ENCODE results near the gene CREB3L2. TPM values are rescaled to one million over a fixed set of nuclear protein-coding genes. Genes with fewer than 3 reads are reported as not detected.

CREB3L2 gene
- polyA plus RNA-seq, 1 experiment = 57.8 TPM

DNA sequence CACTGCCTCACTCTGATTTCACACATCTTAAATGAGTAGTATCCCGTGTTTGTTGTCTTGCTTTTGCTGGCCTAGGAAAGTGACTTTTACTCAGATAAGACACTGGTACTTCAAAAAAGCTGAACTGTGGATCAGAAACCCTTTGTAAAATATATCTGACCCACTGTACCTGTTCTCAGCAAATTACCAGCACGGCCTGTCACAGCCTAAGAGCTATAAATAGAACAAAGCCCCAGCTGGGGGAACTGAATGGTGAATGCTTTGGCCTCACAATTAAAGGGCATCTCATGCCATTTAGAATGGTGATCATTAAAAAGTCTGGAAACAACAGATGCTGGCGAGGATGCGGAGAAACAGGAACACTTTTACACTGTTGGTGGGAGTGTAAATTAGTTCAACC is 76.1 kb downstream of the CREB3L2 start:
- Histone ChIP-seq H3K9me3 (ENCODE audit: control insufficient read depth, insufficient read depth, low read length) (no peaks in the 10 kb centered on the region; the same call in 1 of the 2 replicates), H3K4me3 (ENCODE audit: low read depth, low read length) (no peak overlapping the region), H3K27ac (ENCODE audit: low read depth, low read length) (no peak overlapping the region), H3K27me3 (ENCODE audit: control insufficient read depth, insufficient read depth, low read length) (no peaks in the 10 kb centered on the region)
- ChIA-PET CTCF (interaction anchor here (1.5 to 3.0 kb wide), 2 partner anchors 77 to 270 kb away, joined by 5 to 15 read pairs; partner anchors contain the start of gene CREB3L2), POLR2A (no interaction called here)
- no peak for DNase-seq (ENCODE audit: low read depth, low spot score)
- TF ChIP-seq, protein P1, sequence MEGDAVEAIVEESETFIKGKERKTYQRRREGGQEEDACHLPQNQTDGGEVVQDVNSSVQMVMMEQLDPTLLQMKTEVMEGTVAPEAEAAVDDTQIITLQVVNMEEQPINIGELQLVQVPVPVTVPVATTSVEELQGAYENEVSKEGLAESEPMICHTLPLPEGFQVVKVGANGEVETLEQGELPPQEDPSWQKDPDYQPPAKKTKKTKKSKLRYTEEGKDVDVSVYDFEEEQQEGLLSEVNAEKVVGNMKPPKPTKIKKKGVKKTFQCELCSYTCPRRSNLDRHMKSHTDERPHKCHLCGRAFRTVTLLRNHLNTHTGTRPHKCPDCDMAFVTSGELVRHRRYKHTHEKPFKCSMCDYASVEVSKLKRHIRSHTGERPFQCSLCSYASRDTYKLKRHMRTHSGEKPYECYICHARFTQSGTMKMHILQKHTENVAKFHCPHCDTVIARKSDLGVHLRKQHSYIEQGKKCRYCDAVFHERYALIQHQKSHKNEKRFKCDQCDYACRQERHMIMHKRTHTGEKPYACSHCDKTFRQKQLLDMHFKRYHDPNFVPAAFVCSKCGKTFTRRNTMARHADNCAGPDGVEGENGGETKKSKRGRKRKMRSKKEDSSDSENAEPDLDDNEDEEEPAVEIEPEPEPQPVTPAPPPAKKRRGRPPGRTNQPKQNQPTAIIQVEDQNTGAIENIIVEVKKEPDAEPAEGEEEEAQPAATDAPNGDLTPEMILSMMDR (IDR thresholded peaks at IDR 0.05; ENCODE audit: low read depth, low read length) = no peak

DNA sequence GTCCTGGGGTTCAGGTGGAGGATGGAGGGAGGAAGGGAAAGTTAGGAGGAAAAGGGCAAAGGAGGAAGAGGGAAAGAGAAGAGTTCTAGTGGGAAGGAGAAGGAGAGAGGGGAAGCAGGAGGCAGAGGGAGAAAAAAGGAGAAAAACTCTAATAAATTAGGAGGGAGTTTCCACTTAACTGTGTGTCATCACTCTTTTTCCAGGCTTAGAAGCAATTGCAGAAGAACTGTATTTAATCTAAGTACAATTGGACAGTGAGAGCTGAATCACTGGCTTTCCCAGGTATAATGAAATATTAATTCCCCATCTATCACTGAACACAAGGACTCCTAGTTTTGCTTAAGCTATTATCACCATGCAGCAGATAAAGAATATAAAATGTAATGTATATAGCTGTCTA is 76.8 kb downstream of the CREB3L2 start:
- H3K27me3 ChIP-seq (ENCODE audit: control insufficient read depth, insufficient read depth, low read length) = no peaks in the 10 kb centered on the region
- no peak overlapping the region for H3K27ac ChIP-seq (ENCODE audit: low read depth, low read length)
- H3K4me3 ChIP-seq (ENCODE audit: low read depth, low read length) = no peak overlapping the region
- no peaks in the 10 kb centered on the region; the same call in 1 of the 2 replicates for H3K9me3 ChIP-seq (ENCODE audit: control insufficient read depth, insufficient read depth, low read length)
- ChIA-PET CTCF (interaction anchor here (1.5 to 3.0 kb wide), 4 partner anchors 22 to 269 kb away, joined by 5 to 15 read pairs (median 6); partner anchors contain the start of gene CREB3L2), POLR2A (no interaction called here)
- DNase-seq (ENCODE audit: low read depth, low spot score) = no peak
- TF ChIP-seq, protein P1 (IDR thresholded peaks at IDR 0.05; ENCODE audit: low read depth, low read length) = no peak

DNA sequence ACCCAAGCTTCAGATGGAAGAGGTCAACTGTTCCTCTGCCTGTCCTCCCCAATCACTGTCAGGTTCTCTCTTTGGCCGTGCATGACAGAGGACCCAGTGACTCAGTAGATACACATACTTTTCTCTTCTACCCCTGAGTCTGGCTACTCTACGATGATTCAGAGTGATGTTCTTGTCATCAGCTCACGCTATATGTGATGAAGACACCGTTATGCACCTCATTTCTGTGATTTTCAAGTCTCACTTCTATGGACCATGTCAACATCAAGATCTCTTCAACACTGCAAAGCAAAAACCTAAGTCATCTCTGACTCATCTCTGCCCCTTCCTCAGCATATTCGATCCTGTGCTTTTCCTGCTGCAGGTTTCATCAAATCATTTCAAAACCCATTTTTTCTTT is 78.5 kb downstream of the CREB3L2 start:
- H3K27ac ChIP-seq (ENCODE audit: low read depth, low read length) = peak overlapping the region; percentile 47
- DNase-seq (ENCODE audit: low read depth, low spot score) = no peak
- no peak overlapping the region for H3K4me3 ChIP-seq (ENCODE audit: low read depth, low read length)
- no peaks in the 10 kb centered on the region for H3K27me3 ChIP-seq (ENCODE audit: control insufficient read depth, insufficient read depth, low read length)
- CTCF ChIA-PET = interaction anchor here (0.5 to 3.0 kb wide), 4 partner anchors 14 to 85 kb away, joined by 5 to 15 read pairs (median 6); partner anchors contain the start of gene CREB3L2
- POLR2A ChIA-PET = interaction anchor here (1.5 kb wide), 2 partner anchors 67 to 69 kb away, joined by 4 to 5 read pairs; no protein-coding TSS in a partner anchor
- H3K9me3 ChIP-seq (ENCODE audit: control insufficient read depth, insufficient read depth, low read length) = no peaks in the 10 kb centered on the region; the same call in 1 of the 2 replicates
- TF ChIP-seq, protein P1 (IDR thresholded peaks at IDR 0.05; ENCODE audit: low read depth, low read length) = no peak

DNA sequence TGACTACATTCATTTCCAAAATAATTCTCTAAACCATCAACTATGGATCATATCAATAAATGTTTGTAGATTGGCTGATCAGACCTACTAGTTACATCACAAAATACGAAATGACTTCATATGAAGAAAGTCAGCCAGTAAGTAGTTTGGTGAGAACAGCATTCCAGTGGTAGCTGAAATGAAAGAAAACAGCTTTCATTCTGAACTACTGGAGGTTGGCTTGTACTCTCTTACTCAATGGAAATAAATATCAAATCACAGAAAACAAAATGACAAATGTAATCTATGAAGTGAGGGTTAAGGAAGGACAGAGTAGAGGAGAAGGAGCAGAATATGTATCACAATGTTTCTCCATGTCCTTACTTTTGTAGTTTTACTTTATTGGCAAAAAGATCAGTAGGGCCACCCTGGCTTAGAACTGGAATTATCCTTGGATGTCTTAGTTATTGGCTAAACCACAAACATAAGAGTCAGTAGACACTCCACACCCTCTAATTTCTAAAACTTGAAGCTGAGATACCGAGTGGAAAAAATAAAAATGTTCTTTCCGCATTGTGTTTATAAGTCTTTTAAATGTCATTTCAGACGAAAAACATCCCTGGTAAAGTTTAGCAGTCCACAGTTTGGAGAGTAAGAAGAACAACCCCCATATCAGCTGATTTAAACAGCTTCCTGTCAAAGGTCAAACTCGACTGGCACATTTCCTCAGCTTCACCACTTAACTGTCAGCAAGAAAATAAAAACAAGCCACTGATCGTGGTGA is 81.1 kb downstream of the CREB3L2 start:
- TF ChIP-seq, protein P1 (IDR thresholded peaks at IDR 0.05; ENCODE audit: low read depth, low read length) = no peak
- no peak overlapping the region for H3K27ac ChIP-seq (ENCODE audit: low read depth, low read length)
- no peak for DNase-seq (ENCODE audit: low read depth, low spot score)
- no peak overlapping the region for H3K4me3 ChIP-seq (ENCODE audit: low read depth, low read length)
- no peaks in the 10 kb centered on the region for H3K9me3 ChIP-seq (ENCODE audit: control insufficient read depth, insufficient read depth, low read length)
- POLR2A ChIA-PET = no interaction called here
- H3K27me3 ChIP-seq (ENCODE audit: control insufficient read depth, insufficient read depth, low read length) = no peaks in the 10 kb centered on the region
- CTCF ChIA-PET = interaction anchor here (1.0 to 2.5 kb wide), 6 partner anchors 18 to 315 kb away, joined by 4 to 22 read pairs (median 4); partner anchors contain the start of gene CREB3L2

DNA sequence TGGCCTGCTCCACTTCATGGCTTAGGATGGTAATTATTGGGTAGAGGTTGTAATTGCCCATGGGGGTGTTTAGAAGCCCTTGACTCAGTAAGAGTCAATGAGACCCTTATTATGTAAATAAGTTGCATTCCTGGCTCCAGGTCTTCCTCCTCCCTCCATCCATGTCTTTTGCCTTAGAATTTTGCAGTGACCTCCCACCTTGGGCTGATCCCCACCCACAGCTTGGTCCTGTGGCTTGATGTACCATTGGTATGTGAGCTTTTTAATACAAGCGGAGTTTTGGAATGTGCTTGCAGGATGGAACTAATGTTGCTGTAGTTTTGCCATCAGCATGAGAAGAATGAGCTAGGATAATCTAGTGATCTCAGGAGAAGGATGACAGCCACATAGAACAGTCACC is 81.9 kb downstream of the CREB3L2 start:
- POLR2A ChIA-PET = no interaction called here
- no peaks in the 10 kb centered on the region for H3K27me3 ChIP-seq (ENCODE audit: control insufficient read depth, insufficient read depth, low read length)
- CTCF ChIA-PET = interaction anchor here (1.6 to 2.5 kb wide), 3 partner anchors 83 to 264 kb away, joined by 4 to 22 read pairs (median 5); partner anchors contain the start of gene CREB3L2
- TF ChIP-seq, protein P1 (IDR thresholded peaks at IDR 0.05; ENCODE audit: low read depth, low read length) = no peak
- no peak for DNase-seq (ENCODE audit: low read depth, low spot score)
- H3K27ac ChIP-seq (ENCODE audit: low read depth, low read length) = no peak overlapping the region
- H3K9me3 ChIP-seq (ENCODE audit: control insufficient read depth, insufficient read depth, low read length) = no peaks in the 10 kb centered on the region
- H3K4me3 ChIP-seq (ENCODE audit: low read depth, low read length) = no peak overlapping the region

Measured in AG04450 (cell line).